Measurements from ENCODE around the gene SLC7A1. TPM values are rescaled to one million over a fixed set of nuclear protein-coding genes. Genes with fewer than 3 reads are reported as not detected.

The SLC7A1 gene
- total and polyA plus RNA-seq, 2 of the 8 experiments (the other 6 are each of a cell fraction or from before 2014, with no cell fraction given): 26.8 to 114 TPM

GRCh38 chr13:29507356-29507755, 88.1 kb downstream of the SLC7A1 start (continued):
- TF ChIP-seq ATF2 (IDR thresholded peaks at IDR 0.05; ENCODE audit: low read length) (no peak), SP4 (IDR thresholded peaks at IDR 0.05; ENCODE audit: low read length) (no peak), ZNF274 (IDR thresholded peaks at IDR 0.05; ENCODE audit: borderline replicate concordance, extremely low read depth, low read length) (no peak), GABPA (IDR thresholded peaks at IDR 0.05; ENCODE audit: borderline replicate concordance, insufficient read depth, low read length) (no peak), BRCA1 (IDR thresholded peaks at IDR 0.05; ENCODE audit: low read depth, low read length) (no peak), POU5F1 (IDR thresholded peaks at IDR 0.05; ENCODE audit: low read depth, low read length) (no peak), CBX5 (IDR thresholded peaks at IDR 0.05; ENCODE audit: low read depth, low read length) (no peak)
- TF ChIP-seq, protein P1, sequence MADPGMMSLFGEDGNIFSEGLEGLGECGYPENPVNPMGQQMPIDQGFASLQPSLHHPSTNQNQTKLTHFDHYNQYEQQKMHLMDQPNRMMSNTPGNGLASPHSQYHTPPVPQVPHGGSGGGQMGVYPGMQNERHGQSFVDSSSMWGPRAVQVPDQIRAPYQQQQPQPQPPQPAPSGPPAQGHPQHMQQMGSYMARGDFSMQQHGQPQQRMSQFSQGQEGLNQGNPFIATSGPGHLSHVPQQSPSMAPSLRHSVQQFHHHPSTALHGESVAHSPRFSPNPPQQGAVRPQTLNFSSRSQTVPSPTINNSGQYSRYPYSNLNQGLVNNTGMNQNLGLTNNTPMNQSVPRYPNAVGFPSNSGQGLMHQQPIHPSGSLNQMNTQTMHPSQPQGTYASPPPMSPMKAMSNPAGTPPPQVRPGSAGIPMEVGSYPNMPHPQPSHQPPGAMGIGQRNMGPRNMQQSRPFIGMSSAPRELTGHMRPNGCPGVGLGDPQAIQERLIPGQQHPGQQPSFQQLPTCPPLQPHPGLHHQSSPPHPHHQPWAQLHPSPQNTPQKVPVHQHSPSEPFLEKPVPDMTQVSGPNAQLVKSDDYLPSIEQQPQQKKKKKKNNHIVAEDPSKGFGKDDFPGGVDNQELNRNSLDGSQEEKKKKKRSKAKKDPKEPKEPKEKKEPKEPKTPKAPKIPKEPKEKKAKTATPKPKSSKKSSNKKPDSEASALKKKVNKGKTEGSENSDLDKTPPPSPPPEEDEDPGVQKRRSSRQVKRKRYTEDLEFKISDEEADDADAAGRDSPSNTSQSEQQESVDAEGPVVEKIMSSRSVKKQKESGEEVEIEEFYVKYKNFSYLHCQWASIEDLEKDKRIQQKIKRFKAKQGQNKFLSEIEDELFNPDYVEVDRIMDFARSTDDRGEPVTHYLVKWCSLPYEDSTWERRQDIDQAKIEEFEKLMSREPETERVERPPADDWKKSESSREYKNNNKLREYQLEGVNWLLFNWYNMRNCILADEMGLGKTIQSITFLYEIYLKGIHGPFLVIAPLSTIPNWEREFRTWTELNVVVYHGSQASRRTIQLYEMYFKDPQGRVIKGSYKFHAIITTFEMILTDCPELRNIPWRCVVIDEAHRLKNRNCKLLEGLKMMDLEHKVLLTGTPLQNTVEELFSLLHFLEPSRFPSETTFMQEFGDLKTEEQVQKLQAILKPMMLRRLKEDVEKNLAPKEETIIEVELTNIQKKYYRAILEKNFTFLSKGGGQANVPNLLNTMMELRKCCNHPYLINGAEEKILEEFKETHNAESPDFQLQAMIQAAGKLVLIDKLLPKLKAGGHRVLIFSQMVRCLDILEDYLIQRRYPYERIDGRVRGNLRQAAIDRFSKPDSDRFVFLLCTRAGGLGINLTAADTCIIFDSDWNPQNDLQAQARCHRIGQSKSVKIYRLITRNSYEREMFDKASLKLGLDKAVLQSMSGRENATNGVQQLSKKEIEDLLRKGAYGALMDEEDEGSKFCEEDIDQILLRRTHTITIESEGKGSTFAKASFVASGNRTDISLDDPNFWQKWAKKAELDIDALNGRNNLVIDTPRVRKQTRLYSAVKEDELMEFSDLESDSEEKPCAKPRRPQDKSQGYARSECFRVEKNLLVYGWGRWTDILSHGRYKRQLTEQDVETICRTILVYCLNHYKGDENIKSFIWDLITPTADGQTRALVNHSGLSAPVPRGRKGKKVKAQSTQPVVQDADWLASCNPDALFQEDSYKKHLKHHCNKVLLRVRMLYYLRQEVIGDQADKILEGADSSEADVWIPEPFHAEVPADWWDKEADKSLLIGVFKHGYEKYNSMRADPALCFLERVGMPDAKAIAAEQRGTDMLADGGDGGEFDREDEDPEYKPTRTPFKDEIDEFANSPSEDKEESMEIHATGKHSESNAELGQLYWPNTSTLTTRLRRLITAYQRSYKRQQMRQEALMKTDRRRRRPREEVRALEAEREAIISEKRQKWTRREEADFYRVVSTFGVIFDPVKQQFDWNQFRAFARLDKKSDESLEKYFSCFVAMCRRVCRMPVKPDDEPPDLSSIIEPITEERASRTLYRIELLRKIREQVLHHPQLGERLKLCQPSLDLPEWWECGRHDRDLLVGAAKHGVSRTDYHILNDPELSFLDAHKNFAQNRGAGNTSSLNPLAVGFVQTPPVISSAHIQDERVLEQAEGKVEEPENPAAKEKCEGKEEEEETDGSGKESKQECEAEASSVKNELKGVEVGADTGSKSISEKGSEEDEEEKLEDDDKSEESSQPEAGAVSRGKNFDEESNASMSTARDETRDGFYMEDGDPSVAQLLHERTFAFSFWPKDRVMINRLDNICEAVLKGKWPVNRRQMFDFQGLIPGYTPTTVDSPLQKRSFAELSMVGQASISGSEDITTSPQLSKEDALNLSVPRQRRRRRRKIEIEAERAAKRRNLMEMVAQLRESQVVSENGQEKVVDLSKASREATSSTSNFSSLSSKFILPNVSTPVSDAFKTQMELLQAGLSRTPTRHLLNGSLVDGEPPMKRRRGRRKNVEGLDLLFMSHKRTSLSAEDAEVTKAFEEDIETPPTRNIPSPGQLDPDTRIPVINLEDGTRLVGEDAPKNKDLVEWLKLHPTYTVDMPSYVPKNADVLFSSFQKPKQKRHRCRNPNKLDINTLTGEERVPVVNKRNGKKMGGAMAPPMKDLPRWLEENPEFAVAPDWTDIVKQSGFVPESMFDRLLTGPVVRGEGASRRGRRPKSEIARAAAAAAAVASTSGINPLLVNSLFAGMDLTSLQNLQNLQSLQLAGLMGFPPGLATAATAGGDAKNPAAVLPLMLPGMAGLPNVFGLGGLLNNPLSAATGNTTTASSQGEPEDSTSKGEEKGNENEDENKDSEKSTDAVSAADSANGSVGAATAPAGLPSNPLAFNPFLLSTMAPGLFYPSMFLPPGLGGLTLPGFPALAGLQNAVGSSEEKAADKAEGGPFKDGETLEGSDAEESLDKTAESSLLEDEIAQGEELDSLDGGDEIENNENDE (IDR thresholded peaks at IDR 0.05; ENCODE audit: insufficient replicate concordance, low read length): no peak

Data from H1 (cell line).